OCI-LY7 (cell line): ENCODE data around the gene SAYSD1. TPM values are rescaled to one million over a fixed set of nuclear protein-coding genes. Genes with fewer than 3 reads are reported as not detected.

Source experiments
- BruUV-seq: library from RNA; stranded (reverse); fragments of 400-500 nt; replicated peaks from 2 replicates; lab custom pipeline; 2021; lab: Mats Ljungman, UMichigan
- CTCF ChIA-PET: fragments of 300-600 bp; sonication (Branson Sonifier 250); formaldehyde crosslinking; loops from one replicate; lab custom pipeline; 2022; ENCODE audit warnings: antibody characterized with exemption; ENCODE audit not compliant: unreplicated experiment; lab: Charles Lee
- POLR2A ChIA-PET: fragments of 300-600 bp; sonication (Branson Sonifier 250); formaldehyde crosslinking; loops from one replicate; lab custom pipeline; 2022; ENCODE audit warnings: antibody characterized with exemption; lab: Charles Lee
- DNase-seq: peaks from one replicate; pipeline ENCODE4 v3.0.0-alpha.2; 2015; ENCODE audit warnings: low spot score
- H2AFZ ChIP-seq: fragments of 200-600 bp; sonication (generic), shearing (Covaris generic); 2 replicates; pipeline ENCODE4 v1.6.1; 2014; ENCODE audit warnings: mild to moderate bottlenecking, antibody characterized with exemption, low read length, moderate library complexity
- H3K27ac ChIP-seq: fragments of 200-600 bp; sonication (generic); 2 replicates; pipeline ENCODE4 v1.5.1; 2014; ENCODE audit warnings: mixed run types, low read depth, mild to moderate bottlenecking, moderate library complexity, low read length, inconsistent platforms; ENCODE audit not compliant: poor library complexity, severe bottlenecking
- H3K36me3 ChIP-seq: fragments of 200-600 bp; sonication (generic); 2 replicates; pipeline ENCODE4 v1.6.1; 2014; ENCODE audit warnings: mild to moderate bottlenecking, antibody characterized with exemption, low read length, moderate library complexity, mixed read lengths; ENCODE audit not compliant: insufficient read depth
- H3K4me1 ChIP-seq: fragments of 200-600 bp; sonication (generic); 2 replicates; pipeline ENCODE4 v1.5.1; 2014; ENCODE audit warnings: mild to moderate bottlenecking, low read length; ENCODE audit not compliant: insufficient read depth, poor library complexity, severe bottlenecking
- H3K4me2 ChIP-seq: fragments of 200-600 bp; sonication (generic); 2 replicates; pipeline ENCODE4 v1.6.1; 2014; ENCODE audit warnings: mild to moderate bottlenecking, low read length
- H3K4me3 ChIP-seq: fragments of 200-600 bp; sonication (generic); 2 replicates; pipeline ENCODE4 v1.5.1; 2014; ENCODE audit warnings: mild to moderate bottlenecking, low read depth, low read length; ENCODE audit not compliant: poor library complexity, severe bottlenecking
- H3K79me2 ChIP-seq: fragments of 200-600 bp; sonication (generic); 2 replicates; pipeline ENCODE4 v1.6.1; 2016; ENCODE audit warnings: low read depth, mild to moderate bottlenecking, low read length, moderate library complexity, mixed read lengths; ENCODE audit not compliant: insufficient read depth
- H3K9me2 ChIP-seq: fragments of 200-600 bp; sonication (generic); 2 replicates; pipeline ENCODE4 v1.6.1; 2016; ENCODE audit warnings: mild to moderate bottlenecking, low read length, mixed read lengths; ENCODE audit not compliant: insufficient read depth
- H3K9me3 ChIP-seq: fragments of 200-600 bp; sonication (generic); 2 replicates; pipeline ENCODE4 v1.6.1; 2014; ENCODE audit warnings: mild to moderate bottlenecking, mixed run types, low read length, mixed read lengths
- H4K20me1 ChIP-seq: fragments of 200-600 bp; sonication (generic); 2 replicates; pipeline ENCODE4 v1.6.1; 2014; ENCODE audit warnings: mild to moderate bottlenecking, antibody characterized with exemption, low read length, moderate library complexity, mixed read lengths; ENCODE audit not compliant: insufficient read depth
- CTCF ChIP-seq: fragments of 200-600 bp; sonication (generic); conservative IDR thresholded peaks from 2 replicates; pipeline ENCODE4 v1.5.1; 2014; ENCODE audit warnings: mild to moderate bottlenecking, antibody characterized with exemption, low read length, moderate library complexity, mixed read lengths
- EZH2phosphoT487 ChIP-seq: fragments of 200-600 bp; sonication (generic); IDR thresholded peaks from 2 replicates; pipeline ENCODE4 v1.6.1; 2018; ENCODE audit warnings: low read depth, borderline replicate concordance, mild to moderate bottlenecking, mixed run types, antibody characterized with exemption, low read length, moderate library complexity, mixed read lengths
- intact Hi-C: fragments of 100-400 bp; cut with micrococcal nuclease; formaldehyde crosslinking; loops from one replicate; pipeline ENCODE4 v1.10.0; 2022; ENCODE audit not compliant: unreplicated experiment
- total RNA-seq, 2 experiments: library from RNA; depleted of rRNA in 1 of 2; stranded (reverse); fragments of >200 nt in 1 of 2; shearing (Covaris generic) in 1 of 2; gene quantifications; 2 replicates each; pipeline ENCODE4 v1.2.3, GENCODE V29; 2014 to 2022

The SAYSD1 gene
- total RNA-seq, 2 experiments from 2014 or later: 10.7 to 14.1 TPM

- ChIA-PET POLR2A (no interaction called here), CTCF (no interaction called here)
- Histone ChIP-seq H3K9me3 (no peaks in the 10 kb centered on the region), H3K36me3 (no peaks in the 10 kb centered on the region), H3K4me1 (no peaks in the 10 kb centered on the region), H2AFZ (no peak overlapping the region), H3K27ac (no peak overlapping the region), H4K20me1 (no peaks in the 10 kb centered on the region), H3K79me2 (no peaks in the 10 kb centered on the region), H3K9me2 (no peaks in the 10 kb centered on the region), H3K4me2 (no peak overlapping the region), H3K4me3 (no peak overlapping the region)
- no TSS peak for BruUV-seq
- intact Hi-C loops: no loop called here
- DNase-seq: no peak
- no peak for TF ChIP-seq EZH2phosphoT487
- no peak for TF ChIP-seq CTCF
Observed at GRCh38 chr6:39079197-39080125, 35.5 kb downstream of the SAYSD1 start.

- CTCF ChIA-PET: no interaction called here
- intact Hi-C loops: no loop called here
- no TSS peak for BruUV-seq
Observed at GRCh38 chr6:39078695-39079094, 36.3 kb downstream of the SAYSD1 start.

More at GRCh38 chr6:39078695-39079094, 36.3 kb downstream of the SAYSD1 start:
- TF ChIP-seq EZH2phosphoT487: no peak
- no peak for TF ChIP-seq CTCF
- no peaks in the 10 kb centered on the region for H3K36me3 ChIP-seq
- H2AFZ ChIP-seq: no peak overlapping the region
- H3K79me2 ChIP-seq: no peaks in the 10 kb centered on the region
- H3K9me2 ChIP-seq: no peaks in the 10 kb centered on the region
- H3K4me2 ChIP-seq: no peak overlapping the region
- H3K9me3 ChIP-seq: no peaks in the 10 kb centered on the region
- no peaks in the 10 kb centered on the region for H3K4me1 ChIP-seq
- no peaks in the 10 kb centered on the region for H4K20me1 ChIP-seq
- POLR2A ChIA-PET: no interaction called here
- no peak for DNase-seq
- no peak overlapping the region for H3K27ac ChIP-seq
- no peak overlapping the region for H3K4me3 ChIP-seq
